Measurements from ENCODE around the gene MAGEF1.

Gene MAGEF1

DNA sequence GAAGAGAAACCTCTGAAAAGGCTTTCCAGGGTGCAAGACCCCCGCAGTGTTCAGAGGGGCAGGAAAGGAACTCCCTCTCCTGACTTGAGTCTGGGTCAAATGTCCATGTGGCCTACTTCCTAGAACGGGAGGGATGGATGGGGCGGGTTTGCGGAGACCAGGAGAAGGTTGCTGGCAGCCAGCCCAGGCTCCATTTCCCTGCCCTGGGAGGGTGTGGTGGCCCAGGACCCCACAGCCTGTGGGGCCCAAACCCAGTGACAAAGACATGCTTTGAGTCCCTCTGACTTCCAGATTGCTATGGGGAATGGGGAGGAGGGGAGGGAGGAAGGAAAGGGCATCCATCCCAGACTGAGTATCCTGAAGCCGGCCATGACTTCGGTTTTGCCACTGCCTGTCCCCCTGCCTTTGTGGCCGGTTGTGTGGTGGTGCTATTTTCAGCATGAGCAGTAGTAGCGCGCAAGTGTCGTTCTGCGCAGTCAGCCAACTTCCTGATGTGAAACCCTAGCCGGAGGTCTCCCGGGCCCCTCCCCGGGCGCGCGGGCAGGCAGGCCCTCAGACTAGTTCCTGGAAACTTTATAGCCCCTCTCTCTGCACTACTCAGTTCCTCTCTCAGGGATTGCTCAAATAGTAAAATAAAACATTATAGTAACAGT lies 24.4 kb downstream of the MAGEF1 start:
- DNase-seq: no peak

DNA sequence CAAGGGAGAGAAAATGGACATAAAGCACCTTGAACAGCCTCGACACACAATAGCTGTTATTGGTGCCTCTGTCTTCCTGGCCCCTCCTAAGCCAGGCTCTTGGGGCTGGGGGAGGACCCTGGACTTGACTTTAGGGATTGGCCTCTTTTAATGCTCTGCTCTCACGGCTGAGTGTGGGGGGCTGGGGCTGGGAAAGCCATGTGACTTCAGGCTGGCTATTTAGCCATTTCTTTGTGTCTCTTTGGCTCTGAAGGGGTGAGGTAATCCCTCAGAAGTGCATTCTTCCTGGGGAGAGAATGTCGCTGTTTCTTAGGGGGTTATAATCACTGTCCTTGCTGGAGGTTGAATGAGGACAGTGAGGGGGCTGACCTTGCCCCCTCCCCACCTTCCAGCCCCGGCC lies 26.2 kb downstream of the MAGEF1 start:
- no peak for DNase-seq

DNA sequence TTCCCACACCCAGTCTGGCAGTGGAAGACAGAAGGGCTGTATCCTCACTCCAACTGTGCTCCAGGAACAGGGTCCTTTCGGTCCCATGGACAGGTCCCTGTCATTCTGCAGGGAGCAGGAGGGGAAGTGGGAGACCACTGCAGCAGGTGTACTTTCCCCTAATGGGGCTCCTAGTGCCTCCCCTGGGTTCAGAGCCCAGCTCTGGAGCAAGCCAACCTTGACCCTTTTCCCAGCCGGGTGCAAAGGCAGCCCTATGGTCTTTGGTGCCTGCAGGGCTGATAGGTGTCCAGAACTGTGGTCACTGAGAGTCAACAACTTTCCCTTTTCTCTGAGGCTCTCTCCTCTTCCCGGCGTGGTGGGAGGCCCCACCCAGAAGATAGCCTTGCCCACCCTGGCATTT lies 26.8 kb downstream of the MAGEF1 start:
- no peak for DNase-seq

GRCh38 chr3:184683900-184684560 lies 27.8 kb downstream of the MAGEF1 start:
- no peak for DNase-seq

- DNase-seq: no peak
Measured at GRCh38 chr3:184683234-184683633, 28.6 kb downstream of the MAGEF1 start.

DNA sequence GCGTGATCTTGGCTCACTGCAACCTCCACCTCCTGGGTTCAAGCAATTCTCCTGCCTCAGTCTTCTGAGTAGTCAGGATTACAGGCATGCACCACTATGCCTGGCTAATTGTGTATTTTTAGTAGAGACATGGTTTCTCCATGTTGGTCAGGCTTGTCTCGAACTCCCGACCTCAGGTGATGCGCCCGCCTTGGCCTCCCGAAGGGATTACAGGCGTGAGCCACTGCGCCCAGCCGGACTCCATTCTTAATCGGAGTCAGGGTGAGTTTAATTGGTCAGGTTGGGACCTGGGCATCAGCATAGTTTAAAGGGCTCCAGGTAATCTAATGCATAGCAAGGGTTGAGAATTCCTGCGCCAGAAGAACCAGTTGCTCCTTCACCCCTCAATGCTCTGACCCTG lies 29.2 kb downstream of the MAGEF1 start:
- no peak for DNase-seq

DNA sequence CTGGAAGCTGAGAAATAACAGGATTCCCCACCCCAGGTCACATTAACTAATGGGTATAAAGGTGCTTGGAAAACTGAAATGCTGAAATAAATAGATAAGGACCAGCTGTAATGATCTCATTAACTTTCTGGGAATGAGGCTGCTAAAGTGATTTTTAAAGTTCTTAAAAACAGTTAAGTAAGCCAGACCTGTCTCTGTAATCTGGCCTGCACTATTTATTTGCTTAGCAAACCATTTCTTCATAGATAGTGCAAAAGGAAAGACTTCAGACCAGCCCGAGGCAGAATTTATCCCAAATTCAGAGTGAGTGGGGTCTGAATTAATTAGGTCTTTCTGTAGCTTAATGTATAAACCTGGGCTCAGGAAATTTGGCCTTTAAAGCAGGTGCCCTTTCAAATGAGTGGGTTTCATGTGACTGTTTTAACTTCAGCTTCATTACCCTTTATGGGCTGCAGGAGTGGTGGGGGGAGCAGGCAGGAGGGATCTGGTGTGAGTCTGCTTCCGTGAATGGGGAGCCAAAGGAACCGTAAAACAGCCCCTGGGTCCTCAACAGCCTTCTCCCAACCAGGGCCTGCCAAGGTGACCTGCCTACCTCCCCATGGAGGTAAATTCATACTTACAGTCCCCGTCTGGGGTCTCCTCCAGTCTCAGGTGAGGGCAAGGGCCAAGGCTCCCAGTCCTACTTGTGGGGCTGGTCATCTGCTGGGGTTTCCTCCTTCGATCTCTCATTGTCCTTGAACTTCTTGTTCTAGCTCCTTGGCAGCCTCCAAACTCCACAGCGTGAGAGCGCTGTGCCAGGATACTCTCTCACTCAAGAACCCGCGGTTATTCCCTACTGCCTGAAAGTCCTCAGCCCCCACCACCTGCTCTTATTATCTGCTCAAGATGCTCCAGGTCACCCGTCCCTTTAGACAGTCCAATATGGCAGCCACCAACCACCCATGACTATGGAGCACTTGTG lies 31.2 kb downstream of the MAGEF1 start:
- DNase-seq: no peak

GRCh38 chr3:184679056-184679816 lies 32.6 kb downstream of the MAGEF1 start:
- no peak for DNase-seq

- no peak for DNase-seq
Measured at GRCh38 chr3:184678317-184679055, 33.4 kb downstream of the MAGEF1 start.

DNA sequence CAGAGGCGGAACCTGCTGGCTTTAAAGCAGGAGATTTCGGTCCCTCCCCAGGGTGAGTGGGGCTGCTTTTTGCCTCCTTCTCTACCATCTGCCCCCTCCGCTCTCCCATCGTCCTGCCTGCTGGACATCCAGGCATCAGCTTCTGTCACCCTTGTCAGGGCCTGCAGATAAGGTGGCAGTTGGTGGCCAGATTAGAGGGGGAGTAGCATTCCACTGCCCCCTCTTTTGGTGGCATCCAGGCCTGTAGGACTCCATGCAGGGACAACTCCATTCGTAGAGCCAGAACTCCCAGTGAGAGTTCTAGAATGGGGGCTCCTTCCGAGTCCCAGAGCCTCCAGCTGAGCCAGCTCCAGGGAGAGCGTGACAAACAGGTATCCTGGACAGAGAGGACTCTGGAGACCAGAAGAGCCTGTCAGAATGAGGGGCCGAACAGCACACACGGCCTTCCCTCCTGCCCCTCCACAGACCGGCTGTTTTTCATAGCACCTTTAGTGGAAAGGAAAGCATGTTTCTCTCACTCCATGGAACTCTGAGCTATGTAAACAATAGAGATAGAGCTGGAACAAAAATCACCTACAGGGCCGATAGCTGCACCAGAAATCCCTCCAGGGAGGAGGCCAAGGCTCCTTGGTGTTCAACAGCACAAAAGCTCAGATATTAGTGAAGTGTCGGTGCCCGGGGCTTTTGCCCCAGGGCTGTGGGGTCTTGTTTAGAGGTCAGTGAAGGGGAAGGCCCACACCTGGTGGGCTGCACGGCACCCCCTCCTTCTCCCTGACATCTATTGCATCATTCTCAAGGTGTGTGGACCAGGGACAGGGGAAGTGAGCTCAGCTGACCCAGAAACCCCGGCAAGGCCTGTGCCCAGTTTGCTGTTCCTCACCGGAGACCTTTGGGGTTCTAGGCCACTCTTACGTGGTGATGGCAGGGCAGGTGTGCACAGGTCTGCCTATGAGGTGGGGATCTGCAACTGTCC lies 34.2 kb downstream of the MAGEF1 start:
- DNase-seq: no peak

- no peak for DNase-seq
Measured at GRCh38 chr3:184676927-184677326, 34.9 kb downstream of the MAGEF1 start.

- no peak for DNase-seq
Measured at GRCh38 chr3:184674626-184675025, 37.2 kb downstream of the MAGEF1 start.

DNA sequence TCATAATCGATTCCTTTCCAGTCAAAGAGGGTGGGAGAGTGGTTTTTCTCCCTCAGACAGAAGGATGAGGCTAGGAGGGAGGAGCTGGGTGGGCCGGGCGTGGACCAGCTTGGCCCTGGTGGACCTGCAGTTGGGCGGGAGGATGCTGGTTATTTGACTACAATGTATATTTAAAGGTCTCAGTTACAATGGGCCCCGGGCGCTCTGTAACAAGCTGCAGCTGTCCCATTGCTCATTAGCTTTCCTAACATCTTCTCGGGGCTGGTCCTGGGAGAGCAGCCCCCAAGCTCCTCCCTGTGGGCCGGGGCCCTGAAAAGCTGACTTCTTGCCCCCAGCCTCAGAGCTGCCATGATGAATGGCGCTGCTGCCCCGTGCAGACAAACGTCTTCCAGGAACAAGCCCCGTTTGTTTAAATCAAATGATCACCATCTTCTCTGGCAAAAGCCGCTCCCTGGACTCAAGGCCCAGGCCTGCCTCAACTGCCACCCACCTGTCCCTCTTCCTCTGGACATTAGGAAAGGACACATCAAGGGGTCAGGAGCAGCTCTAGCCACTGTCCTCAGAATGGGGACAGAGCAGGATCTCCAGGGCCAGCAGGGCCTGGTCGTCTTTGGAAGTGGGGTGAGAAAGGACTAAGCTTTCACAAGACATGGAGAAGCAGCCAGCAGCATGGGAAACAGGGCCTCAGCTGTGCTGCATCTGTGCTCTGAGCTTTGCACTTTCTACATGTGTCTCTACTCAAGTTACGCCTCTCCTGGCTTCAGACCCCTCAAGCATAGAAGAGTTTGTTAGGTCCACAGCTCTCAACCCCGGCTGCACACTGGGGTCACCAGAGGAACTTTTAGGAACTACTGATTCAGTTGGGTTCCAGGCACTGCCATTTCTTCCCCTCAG lies 38.6 kb downstream of the MAGEF1 start:
- no peak for DNase-seq

DNA sequence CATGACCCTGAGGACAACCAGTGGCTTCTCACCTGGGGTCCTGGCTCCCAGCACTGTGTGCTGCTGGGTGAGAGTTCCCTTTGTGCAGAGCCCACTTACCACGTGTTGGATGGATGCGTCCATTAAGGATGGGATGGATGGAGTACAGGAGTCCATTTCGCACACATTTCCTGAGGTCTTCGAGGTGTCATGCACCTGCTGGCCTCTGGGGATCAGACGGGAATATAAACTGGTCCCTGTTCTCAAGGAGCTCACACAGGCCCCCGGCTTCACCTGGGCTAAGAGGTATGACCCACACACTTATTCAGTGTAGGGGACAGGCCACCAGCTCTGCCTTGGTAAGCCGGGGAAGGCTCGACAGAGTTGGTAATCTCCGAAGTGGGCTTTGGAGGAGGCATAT lies 39.5 kb downstream of the MAGEF1 start:
- no peak for DNase-seq

DNA sequence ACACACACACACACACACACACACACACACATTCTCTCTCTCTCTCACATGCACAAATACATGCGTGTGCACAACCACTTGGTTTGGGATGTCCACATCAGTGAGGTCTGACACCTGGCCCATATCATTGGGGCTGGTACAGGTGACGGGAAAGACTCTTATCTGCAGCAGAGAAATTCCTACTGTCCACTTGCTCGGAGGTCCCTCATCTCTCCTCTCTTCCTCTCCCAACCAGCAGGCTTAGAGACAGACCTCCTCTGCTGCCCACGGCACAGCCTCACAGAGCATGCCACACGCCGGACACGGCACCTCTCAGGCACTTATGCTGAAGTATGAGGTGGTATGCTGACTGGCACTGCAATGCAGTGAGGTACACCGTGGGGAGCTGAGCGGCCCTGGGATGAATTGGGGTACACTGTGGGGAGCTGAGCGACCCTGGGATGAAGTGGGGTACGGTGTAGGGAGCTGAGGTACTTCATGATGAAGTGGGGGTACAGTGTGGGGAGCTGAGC lies 41.7 kb downstream of the MAGEF1 start:
- no peak for DNase-seq

- DNase-seq: no peak
Measured at GRCh38 chr3:184669578-184669977, 42.3 kb downstream of the MAGEF1 start.

DNA sequence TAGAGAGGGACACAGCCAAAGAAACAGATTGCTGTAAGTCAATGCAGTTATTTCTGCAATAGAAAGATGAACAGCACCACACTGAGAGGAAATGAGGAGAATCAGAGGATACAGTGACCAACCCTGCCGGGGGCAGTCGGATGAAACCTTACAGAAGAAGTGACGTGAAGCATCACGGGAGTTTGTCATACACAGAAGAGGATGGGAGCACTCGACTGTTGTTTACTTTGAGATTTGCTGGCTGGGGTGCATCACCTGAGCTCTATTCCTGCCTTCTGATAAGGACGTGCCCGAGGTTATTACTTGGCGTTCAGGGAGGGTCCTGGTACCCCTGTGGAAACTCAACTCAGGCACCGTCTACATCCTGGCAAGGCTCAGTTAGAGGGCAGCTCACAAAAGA lies 45.4 kb downstream of the MAGEF1 start:
- DNase-seq: no peak

- DNase-seq: no peak
Measured at GRCh38 chr3:184665101-184665500, 46.8 kb downstream of the MAGEF1 start.

GRCh38 chr3:184663756-184664155 lies 48.1 kb downstream of the MAGEF1 start:
- DNase-seq: no peak

GRCh38 chr3:184663356-184663755 lies 48.5 kb downstream of the MAGEF1 start:
- no peak for DNase-seq

Data from NCI-H1105 treated with DMSO at 0.1 percent for 48 hours (cell line).